Kidney (tissue), 14 donors: Measurements from ENCODE around the gene CD248. TPM values are rescaled to one million over a fixed set of nuclear protein-coding genes. Genes with fewer than 3 reads are reported as not detected.

Experiments used
- DNase-seq, 5 donors: peaks; one replicate each; pipeline ENCODE4 v3.0.0-alpha.2; 2013 to 2020
- FAIRE-seq: peaks from 2 replicates; lab custom pipeline; 2012; peaks lifted over from hg19 to GRCh38; lab: Jason Lieb, UNC
- H3K27ac ChIP-seq, 2 donors: one replicate each; pipeline ENCODE4 v1.7.0; 2013; ENCODE audit warnings: low read depth in 2 of 2, low read length in 2 of 2, inconsistent platforms in 1 of 2
- H3K27me3 ChIP-seq: one replicate; pipeline ENCODE4 v1.7.1; 2013; ENCODE audit warnings: low read length, inconsistent platforms; ENCODE audit not compliant: control insufficient read depth, insufficient read depth
- H3K36me3 ChIP-seq, 3 donors: one replicate each; pipeline versions ENCODE4 v1.7.0 to v1.7.1; 2013; ENCODE audit warnings: low read length in 3 of 3, control low read depth in 1 of 3, inconsistent platforms in 1 of 3; ENCODE audit not compliant: insufficient read depth in 3 of 3, control insufficient read depth in 2 of 3
- H3K4me1 ChIP-seq, 3 donors: one replicate each; pipeline versions ENCODE4 v1.7.0 to v1.7.1; 2013; ENCODE audit warnings: low read length in 3 of 3, inconsistent platforms in 1 of 3, low read depth in 1 of 3; ENCODE audit not compliant: control insufficient read depth in 2 of 3, insufficient read depth in 2 of 3
- H3K4me3 ChIP-seq, 3 donors: one replicate each; pipeline versions ENCODE4 v1.7.0 to v1.8.1; 2013; ENCODE audit warnings: low read length in 3 of 3, control low read depth in 1 of 3, inconsistent platforms in 1 of 3
- H3K9ac ChIP-seq, 3 donors: one replicate each; pipeline versions ENCODE4 v1.7.0 to v1.7.1; 2013; ENCODE audit warnings: low read length in 3 of 3, control low read depth in 1 of 3, inconsistent platforms in 1 of 3
- H3K9me3 ChIP-seq, 3 donors: one replicate each; pipeline versions ENCODE4 v1.7.0 to v1.7.1; 2013; ENCODE audit warnings: low read length in 3 of 3, control low read depth in 1 of 3, inconsistent platforms in 1 of 3; ENCODE audit not compliant: control insufficient read depth in 2 of 3, insufficient read depth in 1 of 3
- CTCF ChIP-seq: IDR thresholded peaks from 3 replicates; pipeline ENCODE4 v1.5.1; 2012; ENCODE audit warnings: mild to moderate bottlenecking, moderate library complexity, borderline replicate concordance; ENCODE audit not compliant: insufficient read depth; ENCODE audit errors: extremely low read depth
- intact Hi-C: fragments of 100-400 bp; cut with DNase I; formaldehyde crosslinking; loops from one replicate; pipeline ENCODE4 v1.11.1; 2022
- polyA plus RNA-seq: library from polyadenylated mRNA; stranded (reverse); fragments of 350-450 nt; fragmentation: Illumina TruSeq; extraction: RNeasy Lipid Tissue Mini Kit (QIAGEN cat#74804); gene quantifications from one replicate; pipeline ENCODE4 v1.2.3, GENCODE V29; 2014; ENCODE audit warnings: low read depth, low replicate concordance; ENCODE audit not compliant: insufficient read depth
- total RNA-seq: library from RNA; stranded (reverse); fragmentation: NEBNext Ultra II Directional; extraction: Animal tissue kit (Norgen Biotek cat#: 25700); gene quantifications from one replicate; pipeline ENCODE4 v1.2.1, GENCODE V29; 2021
- donor health status: control.
- donor health status: control.
- donor health status: control.
- donor health status: control.
- donor health status: control.
- donor health status: DM: yes; HTN: yes; CAD: no.
- donor health status: Normal renal cell carcinoma (clear cell type).

The CD248 gene
- total and polyA plus RNA-seq, 2 donors from 2014 or later, result 14.8 to 22.9 TPM

- Histone ChIP-seq H3K4me1 (peaks cover 0 to 17% (median 11%) of the 10 kb centered on the region in 3 donors), H3K27ac (peak overlapping the region in 1 of 2 donors; percentile 53), H3K36me3 (no peaks in the 10 kb centered on the region), H3K9me3 (no peaks in the 10 kb centered on the region), H3K4me3 (no peak overlapping the region), H3K9ac (no peak overlapping the region), H3K27me3 (no peaks in the 10 kb centered on the region)
- DNase-seq, result peak in 1 of 5 donors; percentile 78
- no peak for FAIRE-seq
- intact Hi-C loops, result no loop called here
- TF ChIP-seq CTCF, result no peak
These were observed 10.6 kb upstream of the CD248 start for GRCh38 chr11:66327171-66328030.

- intact Hi-C loops, result no loop called here
- no peaks in the 10 kb centered on the region for H3K36me3 ChIP-seq
- H3K27me3 ChIP-seq, result no peaks in the 10 kb centered on the region
- H3K9me3 ChIP-seq, result no peaks in the 10 kb centered on the region
- no peak for TF ChIP-seq CTCF
- no peak overlapping the region for H3K4me3 ChIP-seq
- H3K9ac ChIP-seq, result no peak overlapping the region
- FAIRE-seq (no peak), DNase-seq (peak in 3 of 5 donors; percentile 50 to 87 (median 73))
- peaks cover 0 to 17% (median 11%) of the 10 kb centered on the region in 3 donors for H3K4me1 ChIP-seq
- peak overlapping the region in 1 of 2 donors; percentile 26 for H3K27ac ChIP-seq
These were observed 9.6 kb upstream of the CD248 start for GRCh38 chr11:66326261-66327111.

GRCh38 chr11:66325263-66325671 lies 8.4 kb upstream of the CD248 start:
- FAIRE-seq, result no peak
- H3K27ac ChIP-seq, result no peak overlapping the region
- no peak overlapping the region for H3K4me3 ChIP-seq
- no peak for TF ChIP-seq CTCF
- no peaks in the 10 kb centered on the region for H3K27me3 ChIP-seq
- DNase-seq, result peak in 1 of 5 donors; percentile 68
- peaks cover 0 to 17% (median 11%) of the 10 kb centered on the region in 3 donors for H3K4me1 ChIP-seq
- no peaks in the 10 kb centered on the region for H3K36me3 ChIP-seq
- no peaks in the 10 kb centered on the region for H3K9me3 ChIP-seq
- no peak overlapping the region for H3K9ac ChIP-seq
- intact Hi-C loops, result no loop called here
